WTC11 (cell line): ENCODE results near the gene CCNT1. TPM values are rescaled to one million over a fixed set of nuclear protein-coding genes. Genes with fewer than 3 reads are reported as not detected.
"Not testable (repeated sequence)": the region's sequence is repeated elsewhere in the genome, so short reads cannot be mapped to it uniquely, and the experiment has no call there.

Experiments
- ATAC-seq: fragments of 200-7000 bp; cut with Tn5 transposase; 2 replicates; pipeline ENCODE4 v1.10.0; 2021; ENCODE audit warnings: mild to moderate bottlenecking, moderate library complexity
- CTCF ChIA-PET: fragments of 300-600 bp; sonication (Branson Sonifier 250); formaldehyde crosslinking; loops from one replicate; lab custom pipeline; 2021; ENCODE audit warnings: antibody characterized with exemption; lab: Charles Lee
- POLR2A ChIA-PET: fragments of 350-600 bp; sonication (Branson Sonifier 250); formaldehyde crosslinking; loops from one replicate; lab custom pipeline; 2021; ENCODE audit warnings: antibody characterized with exemption; lab: Charles Lee
- DNase-seq: peaks from one replicate; pipeline ENCODE4 v3.0.0; 2021; ENCODE audit warnings: low spot score
- H3K27ac Mint-ChIP-seq: 2 replicates; pipeline ENCODE4 v1.8.0; 2021; ENCODE audit warnings: mixed read lengths
- H3K27me3 Mint-ChIP-seq: 2 replicates; pipeline ENCODE4 v1.8.0; 2021; ENCODE audit warnings: low read depth, mild to moderate bottlenecking, moderate library complexity, mixed read lengths
- H3K36me3 Mint-ChIP-seq: 2 replicates; pipeline ENCODE4 v1.8.0; 2021; ENCODE audit warnings: mixed read lengths
- H3K4me1 Mint-ChIP-seq: 2 replicates; pipeline ENCODE4 v1.8.0; 2022; ENCODE audit warnings: mixed read lengths
- H3K4me3 Mint-ChIP-seq: 2 replicates; pipeline ENCODE4 v1.8.0; 2021; ENCODE audit warnings: mild to moderate bottlenecking, moderate library complexity, mixed read lengths
- H3K9me3 Mint-ChIP-seq: 2 replicates; pipeline ENCODE4 v1.8.0; 2021; ENCODE audit warnings: mixed read lengths
- ATF2 ChIP-seq: sonication (generic); formaldehyde crosslinking; IDR thresholded peaks from 2 replicates; pipeline ENCODE4 v1.8.1; 2022; ENCODE audit warnings: low read depth, missing genetic modification reagents, borderline replicate concordance
- E2F1 ChIP-seq: sonication (generic); formaldehyde crosslinking; IDR thresholded peaks from 2 replicates; pipeline ENCODE4 v1.8.0; 2022; ENCODE audit warnings: mild to moderate bottlenecking, missing genetic modification reagents
- E2F5 ChIP-seq: sonication (generic); formaldehyde crosslinking; IDR thresholded peaks from 2 replicates; pipeline ENCODE4 v1.8.1; 2022; ENCODE audit warnings: mild to moderate bottlenecking, moderate library complexity, missing genetic modification reagents
- FOXK1 ChIP-seq: sonication (generic); formaldehyde crosslinking; IDR thresholded peaks from 2 replicates; pipeline ENCODE4 v1.8.0; 2022; ENCODE audit warnings: mild to moderate bottlenecking, moderate library complexity, missing genetic modification reagents
- FOXP1 ChIP-seq: sonication (generic); formaldehyde crosslinking; IDR thresholded peaks from 2 replicates; pipeline ENCODE4 v1.8.0; 2022; ENCODE audit warnings: missing genetic modification reagents, mild to moderate bottlenecking, moderate library complexity, borderline replicate concordance
- GTF2I ChIP-seq: fragments of 250-450 bp; sonication (Bioruptor Pico); conservative IDR thresholded peaks from 2 replicates; pipeline ENCODE4 v1.4.0; 2021; ENCODE audit warnings: mild to moderate bottlenecking
- MAX ChIP-seq: sonication (generic); formaldehyde crosslinking; IDR thresholded peaks from 2 replicates; pipeline ENCODE4 v1.8.0; 2022; ENCODE audit warnings: mild to moderate bottlenecking, missing genetic modification reagents
- NR1H2 ChIP-seq: sonication (generic); formaldehyde crosslinking; IDR thresholded peaks from 2 replicates; pipeline ENCODE4 v1.9.0; 2021; ENCODE audit warnings: mild to moderate bottlenecking, moderate library complexity, missing genetic modification reagents
- RORB ChIP-seq: fragments of 250-450 bp; sonication (Bioruptor Pico); IDR thresholded peaks from 2 replicates; pipeline ENCODE4 v1.9.0; 2021; ENCODE audit warnings: mild to moderate bottlenecking
- SMAD4 ChIP-seq: sonication (generic); formaldehyde crosslinking; IDR thresholded peaks from 2 replicates; pipeline ENCODE4 v1.8.0; 2022; ENCODE audit warnings: mild to moderate bottlenecking, missing genetic modification reagents
- SOX15 ChIP-seq: fragments of 250-450 bp; sonication (Bioruptor Pico); IDR thresholded peaks from 2 replicates; pipeline ENCODE4 v1.9.0; 2021; ENCODE audit warnings: mild to moderate bottlenecking
- TCF7 ChIP-seq: sonication (generic); formaldehyde crosslinking; IDR thresholded peaks from 2 replicates; pipeline ENCODE4 v1.8.0; 2022; ENCODE audit warnings: mild to moderate bottlenecking, low read depth, missing genetic modification reagents, moderate library complexity
- ZBTB43 ChIP-seq: sonication (generic); formaldehyde crosslinking; IDR thresholded peaks from 2 replicates; pipeline ENCODE4 v1.8.1; 2023; ENCODE audit warnings: mild to moderate bottlenecking, missing genetic modification reagents
- ZNF317 ChIP-seq: sonication (generic); formaldehyde crosslinking; IDR thresholded peaks from 2 replicates; pipeline ENCODE4 v1.8.1; 2023; ENCODE audit warnings: low read depth, mild to moderate bottlenecking, moderate library complexity, missing genetic modification reagents, borderline replicate concordance
- ZNF396 ChIP-seq: fragments of 250-450 bp; sonication (Bioruptor Pico); IDR thresholded peaks from 2 replicates; pipeline ENCODE4 v1.8.0; 2021; ENCODE audit warnings: mild to moderate bottlenecking, moderate library complexity, borderline replicate concordance
- ZNF512 ChIP-seq: sonication (generic); formaldehyde crosslinking; IDR thresholded peaks from 2 replicates; pipeline ENCODE4 v1.8.1; 2022; ENCODE audit warnings: missing genetic modification reagents, borderline replicate concordance
- ZNF532 ChIP-seq: fragments of 250-450 bp; sonication (Bioruptor Pico); IDR thresholded peaks from 2 replicates; pipeline ENCODE4 v1.9.0; 2021; ENCODE audit warnings: mild to moderate bottlenecking, borderline replicate concordance
- total RNA-seq: library from RNA; stranded (reverse); gene quantifications from 3 replicates; pipeline ENCODE4 v1.2.3, GENCODE V29; 2021
- TF ChIP-seq, protein P1 (sequence below): sonication (generic); formaldehyde crosslinking; IDR thresholded peaks from 2 replicates; pipeline ENCODE4 v1.8.0; 2022; ENCODE audit warnings: mild to moderate bottlenecking, missing genetic modification reagents

Gene CCNT1
- total RNA-seq, 1 experiment from 2014 or later = 42.0 TPM

DNA sequence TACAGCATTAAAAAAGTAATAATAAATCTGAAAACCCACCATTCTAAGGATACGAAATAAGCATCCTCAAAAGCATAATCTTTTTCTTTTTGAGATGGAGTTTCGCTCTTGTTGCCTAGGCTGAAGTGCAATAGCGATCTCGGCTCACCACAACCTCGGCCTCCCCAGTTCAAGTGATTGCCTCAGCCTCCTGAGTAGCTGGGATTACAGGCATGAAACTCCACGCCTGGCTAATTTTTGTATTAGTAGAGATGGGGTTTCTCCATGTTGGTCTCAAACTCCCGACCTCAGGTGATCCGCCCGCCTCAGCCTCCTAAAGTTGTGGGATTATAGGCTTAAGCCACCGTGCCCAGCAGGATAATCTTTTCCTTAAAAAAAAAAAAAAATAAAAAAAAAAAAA lies 4.3 kb downstream of the CCNT1 start:
- no peak for DNase-seq
- no peak for ATAC-seq
- Mint-ChIP-seq H3K4me3 (no peak overlapping the region), H3K9me3 (no peaks in the 10 kb centered on the region), H3K36me3 (peaks cover 32% of the 10 kb centered on the region), H3K27me3 (no peaks in the 10 kb centered on the region), H3K27ac (no peak overlapping the region), H3K4me1 (peaks cover 12% of the 10 kb centered on the region)
- ChIA-PET CTCF (no interaction called here), POLR2A (no interaction called here)
- no peak for TF ChIP-seq NR1H2 (CRISPR knock-in tag)
- TF ChIP-seq E2F5 (CRISPR knock-in tag) = no peak
- no peak for TF ChIP-seq SOX15 (CRISPR knock-in tag)

DNA sequence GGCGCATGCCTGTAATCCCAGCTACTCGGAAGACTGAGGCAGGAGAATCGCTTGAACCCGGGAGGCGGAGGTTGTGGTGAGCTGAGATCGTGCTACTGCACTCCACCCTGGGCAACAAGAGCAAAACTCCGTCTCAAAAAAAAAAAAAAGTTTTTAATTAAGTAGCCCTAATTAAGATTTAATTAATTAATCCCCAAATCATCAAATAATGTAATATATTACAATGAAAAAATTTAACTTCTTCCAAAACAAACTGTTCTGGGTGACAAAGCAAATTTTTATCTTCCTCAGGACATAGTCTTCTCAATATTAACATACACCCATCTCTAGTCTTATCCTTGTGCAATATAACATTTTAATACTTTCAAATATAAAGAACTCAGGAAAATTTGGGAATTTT lies 17.7 kb downstream of the CCNT1 start:
- H3K4me3 Mint-ChIP-seq = not testable (repeated sequence)

GRCh38 chr12:48696626-48697025 lies 19.9 kb downstream of the CCNT1 start:
- no peak for DNase-seq
- Mint-ChIP-seq H3K4me1 (no peaks in the 10 kb centered on the region), H3K36me3 (peaks cover 65% of the 10 kb centered on the region), H3K27ac (no peak overlapping the region; the same call in 1 of the 2 replicates), H3K27me3 (no peaks in the 10 kb centered on the region)
- CTCF ChIA-PET = no interaction called here
- TF ChIP-seq ZNF396 (CRISPR knock-in tag) (no peak), ZBTB43 (CRISPR knock-in tag) (no peak), MAX (no peak), ZNF317 (CRISPR knock-in tag) (no peak), ZNF512 (no peak), E2F1 (CRISPR knock-in tag) (no peak), NR1H2 (CRISPR knock-in tag) (no peak), ATF2 (CRISPR knock-in tag) (no peak), ZNF532 (no peak), SMAD4 (CRISPR knock-in tag) (no peak), FOXK1 (CRISPR knock-in tag) (no peak), TCF7 (CRISPR knock-in tag) (no peak), RORB (CRISPR knock-in tag) (no peak), GTF2I (CRISPR knock-in tag) (no peak), FOXP1 (CRISPR knock-in tag) (no peak)
- TF ChIP-seq, protein P1, sequence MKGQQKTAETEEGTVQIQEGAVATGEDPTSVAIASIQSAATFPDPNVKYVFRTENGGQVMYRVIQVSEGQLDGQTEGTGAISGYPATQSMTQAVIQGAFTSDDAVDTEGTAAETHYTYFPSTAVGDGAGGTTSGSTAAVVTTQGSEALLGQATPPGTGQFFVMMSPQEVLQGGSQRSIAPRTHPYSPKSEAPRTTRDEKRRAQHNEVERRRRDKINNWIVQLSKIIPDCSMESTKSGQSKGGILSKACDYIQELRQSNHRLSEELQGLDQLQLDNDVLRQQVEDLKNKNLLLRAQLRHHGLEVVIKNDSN (CRISPR knock-in tag) = no peak
- TF ChIP-seq, all 79 proteins: peak for 0
- H3K4me3 Mint-ChIP-seq = no peak overlapping the region
- ATAC-seq = no peak
- no peaks in the 10 kb centered on the region for H3K9me3 Mint-ChIP-seq
- POLR2A ChIA-PET = no interaction called here

More for the DNA sequence above, 17.7 kb downstream of the CCNT1 start:
- H3K4me1 Mint-ChIP-seq, H3K9me3 Mint-ChIP-seq, H3K27me3 Mint-ChIP-seq, ATAC-seq, CTCF ChIA-PET, H3K27ac Mint-ChIP-seq, POLR2A ChIA-PET, DNase-seq: not testable (repeated sequence)
- peaks cover 65% of the 10 kb centered on the region for H3K36me3 Mint-ChIP-seq
